Activated naive CD4-positive, alpha-beta T cell treated with anti-CD3 and anti-CD28 coated beads for 36 hours (primary cell): ENCODE data around the gene CPA1. TPM values are rescaled to one million over a fixed set of nuclear protein-coding genes. Genes with fewer than 3 reads are reported as not detected.

Experiments
- CTCF ChIA-PET: fragments of 350-600 bp; sonication (Branson Sonifier 250); formaldehyde crosslinking; loops from one replicate; lab custom pipeline; 2021; ENCODE audit warnings: antibody characterized with exemption; lab: Charles Lee
- DNase-seq: peaks from one replicate; pipeline ENCODE4 v3.0.0-alpha.2; 2020
- H3K27ac Mint-ChIP-seq: one replicate; pipeline ENCODE4 v1.8.0; 2021; ENCODE audit warnings: mild to moderate bottlenecking, mixed read lengths
- H3K27me3 Mint-ChIP-seq: one replicate; pipeline ENCODE4 v1.8.0; 2021; ENCODE audit warnings: low read depth, mixed read lengths
- H3K36me3 Mint-ChIP-seq: one replicate; pipeline ENCODE4 v1.8.0; 2021; ENCODE audit warnings: low read depth, mixed read lengths
- H3K4me1 Mint-ChIP-seq: one replicate; pipeline ENCODE4 v1.8.0; 2021; ENCODE audit warnings: low read depth, mixed read lengths
- H3K4me3 Mint-ChIP-seq: one replicate; pipeline ENCODE4 v1.8.0; 2021; ENCODE audit warnings: mild to moderate bottlenecking, moderate library complexity, mixed read lengths
- H3K9me3 Mint-ChIP-seq: one replicate; pipeline ENCODE4 v1.8.0; 2021; ENCODE audit warnings: mixed read lengths
- intact Hi-C: fragments of 100-400 bp; cut with micrococcal nuclease; formaldehyde crosslinking; loops from one replicate; pipeline ENCODE4 v1.15.1; 2023
- total RNA-seq, 2 experiments: library from RNA; stranded (reverse); gene quantifications; one replicate each; pipeline ENCODE4 v1.2.3, GENCODE V29; 2021

CPA1 gene
- total RNA-seq, 2 experiments from 2014 or later, result not detected

DNA sequence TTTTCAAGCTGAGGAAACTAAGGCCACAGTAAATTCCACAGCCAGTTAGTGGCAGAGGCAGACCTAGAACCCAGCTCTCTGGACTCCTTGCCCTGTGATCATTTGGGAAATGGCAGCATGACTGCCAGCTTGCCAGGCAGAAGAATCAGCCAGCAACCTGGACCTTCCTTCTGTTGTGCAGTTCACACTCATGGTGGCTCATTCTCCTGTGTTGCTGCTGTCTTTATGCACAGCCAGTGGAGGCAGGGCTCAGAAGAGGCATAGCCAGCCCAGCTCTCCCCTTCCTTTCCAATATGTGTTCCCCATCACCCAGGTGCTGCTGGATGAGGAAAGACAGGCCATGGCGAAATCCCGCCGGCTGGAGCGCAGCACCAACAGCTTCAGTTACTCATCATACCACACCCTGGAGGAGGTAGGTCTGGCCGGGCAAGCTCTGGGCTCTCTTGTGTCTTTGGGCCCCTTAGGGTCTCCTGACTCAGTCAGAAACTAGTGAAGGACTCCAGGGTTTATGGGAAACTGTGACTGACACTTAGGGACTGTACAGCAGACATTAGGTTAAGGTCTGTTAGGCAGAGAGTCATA is 20.9 kb upstream of the CPA1 start:
- H3K36me3 Mint-ChIP-seq, result no peaks in the 10 kb centered on the region
- H3K27ac Mint-ChIP-seq, result no peak overlapping the region
- peaks cover 4% of the 10 kb centered on the region for H3K4me1 Mint-ChIP-seq
- no peak for DNase-seq
- intact Hi-C loops, result no loop called here
- H3K4me3 Mint-ChIP-seq, result no peak overlapping the region
- CTCF ChIA-PET, result no interaction called here
- H3K27me3 Mint-ChIP-seq, result no peaks in the 10 kb centered on the region
- H3K9me3 Mint-ChIP-seq, result peaks cover 5% of the 10 kb centered on the region

DNA sequence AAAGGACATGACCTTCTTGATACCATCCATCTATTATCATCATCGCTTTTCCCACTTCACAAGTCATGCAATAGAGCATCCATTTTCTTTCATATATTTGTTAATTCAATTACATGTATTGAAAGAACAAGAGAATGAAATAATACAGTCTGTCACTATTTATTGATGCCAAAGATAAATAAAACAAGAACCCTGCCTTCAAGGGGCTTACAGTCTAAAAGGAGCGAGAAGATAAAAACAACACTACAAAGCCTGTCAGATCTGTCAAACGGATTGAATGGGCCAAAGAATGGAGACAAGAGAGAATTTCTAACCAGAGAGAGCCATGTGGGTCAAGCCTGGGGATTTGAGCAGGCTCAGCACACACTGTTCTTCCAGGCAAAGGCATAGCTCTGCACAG is 19.8 kb upstream of the CPA1 start:
- intact Hi-C loops, result no loop called here

DNA sequence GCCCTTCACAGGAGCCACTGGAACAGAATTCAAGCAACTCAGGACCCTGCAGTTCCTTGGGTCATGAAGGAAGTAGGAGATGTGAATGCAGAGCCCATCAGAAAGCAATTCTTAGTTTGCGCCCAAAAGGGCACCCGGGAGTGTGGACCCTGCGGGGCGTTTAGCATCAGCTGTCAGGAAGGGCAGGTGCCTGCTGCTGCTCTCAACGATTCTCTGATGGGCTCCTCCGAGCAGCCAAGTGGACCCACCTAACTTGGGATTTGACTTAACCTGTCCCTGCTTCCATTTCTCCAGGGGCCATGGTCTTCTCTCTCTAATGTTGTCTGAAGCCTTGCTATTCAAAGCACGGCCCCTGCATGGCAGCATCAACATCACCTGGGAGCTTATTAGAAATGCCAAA is 18.6 kb upstream of the CPA1 start:
- Mint-ChIP-seq H3K4me1 (peaks cover 8% of the 10 kb centered on the region), H3K27ac (no peak overlapping the region), H3K27me3 (no peaks in the 10 kb centered on the region), H3K4me3 (no peak overlapping the region), H3K9me3 (peaks cover 5% of the 10 kb centered on the region), H3K36me3 (peaks cover 1% of the 10 kb centered on the region)
- no peak for DNase-seq
- intact Hi-C loops, result loop anchor here (2.0 kb wide), 1 partner anchor 85 kb away; no protein-coding TSS in a partner anchor
- CTCF ChIA-PET, result no interaction called here

More for the DNA sequence above, 19.8 kb upstream of the CPA1 start:
- H3K4me1 Mint-ChIP-seq, result peaks cover 4% of the 10 kb centered on the region
- H3K27me3 Mint-ChIP-seq, result no peaks in the 10 kb centered on the region
- peaks cover 5% of the 10 kb centered on the region for H3K9me3 Mint-ChIP-seq
- H3K27ac Mint-ChIP-seq, result no peak overlapping the region
- DNase-seq, result no peak
- CTCF ChIA-PET, result no interaction called here
- H3K4me3 Mint-ChIP-seq, result no peak overlapping the region
- H3K36me3 Mint-ChIP-seq, result no peaks in the 10 kb centered on the region

DNA sequence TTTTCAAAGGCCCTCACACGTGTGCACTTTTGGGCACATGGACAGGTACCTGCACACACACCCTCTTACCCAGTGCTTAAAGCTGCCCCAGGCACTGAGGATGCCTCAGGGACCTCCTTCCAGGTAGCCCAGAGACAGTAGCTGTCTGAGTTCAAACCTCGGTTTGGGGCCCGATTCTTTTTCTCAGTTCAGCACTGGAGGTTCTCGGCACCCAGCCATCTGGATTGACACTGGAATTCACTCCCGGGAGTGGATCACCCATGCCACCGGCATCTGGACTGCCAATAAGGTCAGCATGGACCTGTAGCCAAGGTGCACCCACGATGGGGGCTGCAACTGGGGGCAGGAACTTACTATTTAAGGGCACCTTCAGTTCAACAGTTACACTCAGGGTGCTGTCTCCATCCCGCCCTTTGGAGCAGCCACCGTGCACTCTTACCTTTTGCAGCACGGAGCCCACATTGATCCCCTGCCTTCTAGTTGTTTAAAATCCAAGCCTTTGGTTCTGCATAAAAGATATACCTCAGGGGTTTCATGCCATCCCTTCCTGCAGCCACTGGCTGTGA is 18.0 kb upstream of the CPA1 start:
- peaks cover 14% of the 10 kb centered on the region for H3K4me1 Mint-ChIP-seq
- intact Hi-C loops, result loop anchor here (2.0 kb wide), 1 partner anchor 86 kb away; no protein-coding TSS in a partner anchor
- H3K4me3 Mint-ChIP-seq, result no peak overlapping the region
- CTCF ChIA-PET, result no interaction called here
- peaks cover 5% of the 10 kb centered on the region for H3K9me3 Mint-ChIP-seq
- DNase-seq, result no peak
- H3K27ac Mint-ChIP-seq, result no peak overlapping the region
- no peaks in the 10 kb centered on the region for H3K27me3 Mint-ChIP-seq
- H3K36me3 Mint-ChIP-seq, result peaks cover 1% of the 10 kb centered on the region

DNA sequence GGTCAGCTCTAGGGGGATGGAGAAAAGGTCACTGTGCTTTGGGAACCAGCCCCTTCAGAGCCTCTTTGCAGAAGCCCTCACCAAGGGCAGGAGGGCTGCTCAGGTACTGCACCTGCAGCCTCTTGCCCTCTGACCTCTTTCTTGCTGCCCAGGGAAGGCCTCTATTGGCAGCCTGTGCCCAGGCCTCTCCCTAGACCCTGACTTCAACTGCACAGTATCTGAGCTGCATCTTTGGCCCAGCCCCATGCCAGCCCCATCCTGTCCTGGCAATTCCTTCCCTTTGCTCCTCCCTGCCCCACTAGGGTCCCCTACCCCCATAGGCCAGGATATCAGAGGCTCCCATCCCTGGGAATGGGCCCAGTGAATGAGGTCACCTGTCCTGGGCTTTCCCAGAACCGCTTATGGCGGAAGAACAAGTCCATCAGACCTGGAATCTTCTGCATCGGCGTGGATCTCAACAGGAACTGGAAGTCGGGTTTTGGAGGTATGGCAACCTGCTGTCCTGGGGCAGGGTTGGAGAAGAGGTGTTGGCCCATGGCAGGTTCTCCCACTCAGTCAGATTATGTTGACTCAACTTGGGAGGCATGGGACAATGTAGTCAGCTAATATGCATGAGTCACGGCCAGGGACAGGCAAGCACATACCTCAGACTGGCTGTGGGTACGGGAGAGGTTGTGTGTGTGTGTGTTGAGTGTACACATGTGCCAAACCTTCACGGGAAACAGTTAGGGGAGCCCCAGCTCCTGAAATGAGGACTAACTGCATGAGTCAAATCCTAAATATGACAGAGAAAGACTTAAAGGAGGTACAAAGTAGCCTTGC is 17.1 kb upstream of the CPA1 start:
- Mint-ChIP-seq H3K27me3 (no peaks in the 10 kb centered on the region), H3K27ac (no peak overlapping the region), H3K4me3 (no peak overlapping the region), H3K9me3 (peaks cover 5% of the 10 kb centered on the region), H3K4me1 (peaks cover 16% of the 10 kb centered on the region), H3K36me3 (peaks cover 1% of the 10 kb centered on the region)
- CTCF ChIA-PET, result interaction anchor here (0.6 kb wide), 2 partner anchors 120 to 155 kb away, joined by 3 read pairs; no protein-coding TSS in a partner anchor
- peak; percentile 68 for DNase-seq
- intact Hi-C loops, result loop anchor here (2.0 kb wide), 1 partner anchor 86 kb away; no protein-coding TSS in a partner anchor

DNA sequence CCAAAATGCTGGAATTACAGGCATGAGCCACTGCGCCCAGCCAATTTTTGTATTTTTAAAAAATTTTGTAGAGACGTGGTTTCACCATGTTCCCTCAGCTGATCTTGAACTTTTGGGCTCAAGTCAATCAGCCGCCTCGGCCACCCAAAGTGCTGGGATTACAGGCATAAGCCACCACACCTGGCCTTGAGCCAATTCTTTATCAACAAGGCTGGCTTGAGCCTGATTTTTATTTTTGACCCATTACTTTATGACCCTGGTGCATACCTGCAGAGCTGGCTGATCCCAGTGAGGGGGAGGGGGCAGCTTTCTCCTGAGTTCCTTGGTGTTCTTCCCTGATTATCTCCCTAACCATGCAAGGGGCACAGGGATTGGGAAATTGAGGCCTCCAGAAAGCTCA is 15.8 kb upstream of the CPA1 start:
- DNase-seq, result no peak
- CTCF ChIA-PET, result no interaction called here
- Mint-ChIP-seq H3K36me3 (peaks cover 1% of the 10 kb centered on the region), H3K27ac (no peak overlapping the region), H3K4me3 (no peak overlapping the region), H3K9me3 (peaks cover 5% of the 10 kb centered on the region), H3K4me1 (peaks cover 27% of the 10 kb centered on the region), H3K27me3 (no peaks in the 10 kb centered on the region)
- intact Hi-C loops, result no loop called here

DNA sequence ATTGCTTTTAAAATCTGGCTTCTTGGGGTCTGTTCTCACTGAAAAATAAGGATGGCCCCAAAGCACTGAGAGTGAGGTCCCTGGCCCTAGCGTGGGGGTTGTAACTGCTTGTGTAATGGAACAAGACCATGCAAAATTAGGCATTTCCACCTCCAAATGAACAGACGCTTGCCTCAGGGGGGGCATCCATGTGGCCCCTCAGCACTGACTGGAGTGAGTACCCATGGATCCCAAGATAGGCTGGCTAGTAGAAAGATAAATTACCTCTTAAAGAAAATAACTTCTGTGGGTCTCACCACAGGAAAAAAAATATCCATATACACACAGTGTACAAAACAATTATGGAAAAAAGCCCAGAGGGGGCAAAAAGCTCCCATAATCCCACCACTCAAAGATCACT is 15.2 kb upstream of the CPA1 start:
- no peaks in the 10 kb centered on the region for H3K27me3 Mint-ChIP-seq
- H3K4me3 Mint-ChIP-seq, result no peak overlapping the region
- peaks cover 1% of the 10 kb centered on the region for H3K36me3 Mint-ChIP-seq
- CTCF ChIA-PET, result no interaction called here
- H3K27ac Mint-ChIP-seq, result no peak overlapping the region
- peaks cover 4% of the 10 kb centered on the region for H3K9me3 Mint-ChIP-seq
- no peak for DNase-seq
- intact Hi-C loops, result loop anchor here (5.0 kb wide), 1 partner anchor 77 kb away; the partner anchor contains the start of gene CEP41
- H3K4me1 Mint-ChIP-seq, result peaks cover 30% of the 10 kb centered on the region

DNA sequence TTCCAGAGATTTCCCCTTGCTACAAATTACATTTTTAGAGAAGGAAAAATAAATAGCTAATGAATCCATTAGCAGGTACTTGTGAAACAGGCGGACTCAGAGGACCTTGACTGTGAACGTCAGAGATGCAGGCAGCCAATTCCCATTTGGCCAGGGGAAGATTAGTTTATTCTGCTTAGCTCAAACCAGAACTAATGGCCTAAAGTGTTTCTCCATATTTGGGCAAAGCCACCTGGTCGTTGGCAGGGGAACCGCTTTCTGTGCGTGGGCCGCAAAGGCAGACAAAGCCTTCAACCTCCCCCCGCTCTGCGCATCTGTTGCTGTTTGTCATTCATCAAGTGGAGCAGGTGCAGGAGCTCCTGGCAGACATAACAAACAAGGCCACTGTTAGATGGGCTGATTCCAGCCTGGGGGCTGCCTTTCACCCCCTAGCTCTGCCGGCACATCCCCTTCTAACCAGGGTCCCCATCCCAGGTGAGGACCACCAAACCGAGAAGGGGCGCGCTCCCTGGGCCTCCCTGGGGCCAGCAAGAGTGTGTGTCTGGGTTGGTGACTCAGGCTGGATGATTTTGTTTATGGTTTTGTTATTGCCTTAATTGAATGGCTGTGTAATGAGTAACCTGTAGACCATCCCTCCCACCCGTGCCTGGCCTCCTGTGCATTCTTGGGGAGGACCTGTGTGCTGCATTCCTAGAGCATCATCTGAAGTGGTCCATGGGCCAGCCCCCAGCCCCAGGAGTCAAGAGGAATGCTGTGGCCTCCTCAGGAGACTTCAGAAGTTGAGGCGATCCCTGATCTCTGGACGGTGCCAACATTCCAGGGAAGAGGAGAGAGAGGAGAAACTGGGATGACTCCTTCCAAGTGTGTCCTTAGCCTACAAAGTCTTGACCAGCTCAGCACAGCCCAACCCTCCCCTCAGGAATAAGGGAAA is 14.5 kb upstream of the CPA1 start:
- Mint-ChIP-seq H3K27me3 (no peaks in the 10 kb centered on the region), H3K27ac (no peak overlapping the region), H3K9me3 (no peaks in the 10 kb centered on the region), H3K4me1 (peaks cover 30% of the 10 kb centered on the region), H3K4me3 (no peak overlapping the region), H3K36me3 (peaks cover 1% of the 10 kb centered on the region)
- DNase-seq, result no peak
- CTCF ChIA-PET, result no interaction called here
- intact Hi-C loops, result loop anchor here (5.0 kb wide), 1 partner anchor 77 kb away; the partner anchor contains the start of gene CEP41

DNA sequence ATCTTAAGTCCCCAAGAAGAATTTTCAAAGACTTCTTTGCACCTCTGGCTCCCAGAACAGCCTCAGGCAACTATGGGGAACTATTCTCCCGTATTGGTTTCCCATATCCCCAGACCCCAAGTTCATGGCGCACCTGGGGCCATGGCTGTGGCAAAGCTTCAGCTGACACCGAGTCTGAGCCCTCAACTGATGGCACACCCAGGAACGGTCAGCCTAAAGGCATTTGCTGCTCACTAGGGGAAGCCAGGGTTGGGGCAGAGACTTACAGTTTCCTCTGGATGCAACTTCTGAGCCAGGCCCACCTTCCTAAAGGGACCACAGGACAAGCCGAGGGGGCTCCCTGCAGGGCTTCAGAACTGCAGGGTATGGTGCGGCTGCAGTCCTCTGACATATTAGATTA is 13.7 kb upstream of the CPA1 start:
- CTCF ChIA-PET, result no interaction called here

DNA sequence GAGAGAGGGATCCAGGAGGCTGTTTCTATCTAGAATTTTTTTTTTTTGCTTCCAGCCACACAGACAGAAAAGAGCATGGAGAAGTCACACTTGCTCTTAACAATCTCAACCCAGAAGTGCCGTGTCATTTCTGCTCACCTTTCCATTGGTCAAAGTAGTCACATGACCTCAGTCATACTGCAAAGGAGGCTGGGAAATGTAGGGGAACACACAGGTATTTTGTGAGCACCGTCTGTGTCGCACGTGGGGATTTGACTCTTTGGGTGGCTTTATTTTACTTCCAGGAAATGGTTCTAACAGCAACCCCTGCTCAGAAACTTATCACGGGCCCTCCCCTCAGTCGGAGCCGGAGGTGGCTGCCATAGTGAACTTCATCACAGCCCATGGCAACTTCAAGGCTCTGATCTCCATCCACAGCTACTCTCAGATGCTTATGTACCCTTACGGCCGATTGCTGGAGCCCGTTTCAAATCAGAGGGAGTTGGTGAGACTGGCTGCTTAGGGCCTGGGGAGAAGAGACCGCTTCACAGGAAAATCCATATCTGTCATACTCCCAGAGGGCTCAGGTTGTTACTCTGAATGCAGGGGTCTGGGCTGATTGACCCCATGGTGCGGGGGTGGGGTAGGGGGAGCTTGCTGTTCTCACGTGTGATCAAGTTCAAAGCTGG is 13.1 kb upstream of the CPA1 start:
- peak overlapping the region; percentile 5 for H3K27ac Mint-ChIP-seq
- no peaks in the 10 kb centered on the region for H3K9me3 Mint-ChIP-seq
- CTCF ChIA-PET, result no interaction called here
- intact Hi-C loops, result loop anchor here (5.0 kb wide), 1 partner anchor 75 kb away; the partner anchor contains the start of gene CEP41
- H3K4me3 Mint-ChIP-seq, result peak overlapping the region; percentile 32
- peak; percentile 50 for DNase-seq
- peaks cover 30% of the 10 kb centered on the region for H3K4me1 Mint-ChIP-seq
- H3K36me3 Mint-ChIP-seq, result peaks cover 1% of the 10 kb centered on the region
- no peaks in the 10 kb centered on the region for H3K27me3 Mint-ChIP-seq

More for the DNA sequence above, 13.7 kb upstream of the CPA1 start:
- Mint-ChIP-seq H3K4me1 (peaks cover 30% of the 10 kb centered on the region), H3K36me3 (peaks cover 1% of the 10 kb centered on the region), H3K9me3 (no peaks in the 10 kb centered on the region), H3K4me3 (no peak overlapping the region), H3K27me3 (no peaks in the 10 kb centered on the region), H3K27ac (no peak overlapping the region)
- no peak for DNase-seq
- intact Hi-C loops, result loop anchor here (5.0 kb wide), 1 partner anchor 76 kb away; the partner anchor contains the start of gene CEP41
